ENCODE results near the gene TMEM223.

TMEM223 gene

GRCh38 chr11:62801071-62801470, 9.3 kb upstream of the TMEM223 start (continued):
- TF ChIP-seq ZBTB26 (tag by site-specific recombination; optimal IDR thresholded peaks at IDR 0.05) (no peak), ZNF354C (tag by site-specific recombination; IDR thresholded peaks at IDR 0.05; ENCODE audit: borderline replicate concordance, low read depth) (no peak), ZSCAN5A (tag by site-specific recombination; IDR thresholded peaks at IDR 0.05) (no peak), ZNF362 (tag by site-specific recombination; IDR thresholded peaks at IDR 0.05) (no peak), SALL2 (tag by site-specific recombination; IDR thresholded peaks at IDR 0.05; ENCODE audit: borderline replicate concordance) (no peak), ZXDB (tag by site-specific recombination; IDR thresholded peaks at IDR 0.05) (no peak), INSM2 (tag by site-specific recombination; IDR thresholded peaks at IDR 0.05) (no peak), ZNF391 (tag by site-specific recombination; IDR thresholded peaks at IDR 0.05; ENCODE audit: borderline replicate concordance, low read depth) (no peak)

GRCh38 chr11:62799486-62799885, 7.7 kb upstream of the TMEM223 start:
- no peaks in the 10 kb centered on the region for H3K9me3 ChIP-seq (ENCODE audit: control insufficient read depth, insufficient read depth, low read depth, low read length)
- TF ChIP-seq ZNF555 (tag by site-specific recombination; conservative IDR thresholded peaks at IDR 0.05) (no peak), ZBTB8A (tag by site-specific recombination; IDR thresholded peaks at IDR 0.05) (no peak), KLF17 (tag by site-specific recombination; IDR thresholded peaks at IDR 0.05) (no peak), ZNF155 (tag by site-specific recombination; IDR thresholded peaks at IDR 0.05) (no peak), ZNF148 (tag by site-specific recombination; IDR thresholded peaks at IDR 0.05; ENCODE audit: borderline replicate concordance) (no peak), ZNF549 (tag by site-specific recombination; IDR thresholded peaks at IDR 0.05) (no peak), ZNF223 (tag by site-specific recombination; IDR thresholded peaks at IDR 0.05) (no peak), ZNF169 (tag by site-specific recombination; IDR thresholded peaks at IDR 0.05) (no peak), WT1 (tag by site-specific recombination; IDR thresholded peaks at IDR 0.05) (no peak), ZNF518A (tag by site-specific recombination; conservative IDR thresholded peaks at IDR 0.05; ENCODE audit: low read depth) (no peak), ZNF366 (tag by site-specific recombination; conservative IDR thresholded peaks at IDR 0.05) (no peak), ZSCAN5A (tag by site-specific recombination; IDR thresholded peaks at IDR 0.05) (no peak)

More at GRCh38 chr11:62799486-62799885, 7.7 kb upstream of the TMEM223 start:
- CTCF ChIA-PET = interaction anchor here (1.0 kb wide), 1 partner anchor 10 kb away, joined by 3 read pairs; no protein-coding TSS in a partner anchor
- POLR2A ChIA-PET = interaction anchor here (1.1 to 2.0 kb wide), 3 partner anchors 11 to 42 kb away, joined by 3 to 9 read pairs (median 7); partner anchors contain the start of gene TMEM179B
- peaks cover 31 to 93% of the 10 kb centered on the region in 2 experiments for H3K36me3 ChIP-seq (ENCODE audit: control insufficient read depth in 2 of 2, insufficient read depth in 1 of 2, low read length in 2 of 2)
- no peak overlapping the region for H3K4me3 ChIP-seq (ENCODE audit: low read depth, low read length)
- no peaks in the 10 kb centered on the region for H3K4me1 ChIP-seq (ENCODE audit: control insufficient read depth, insufficient read depth, low read length)
- H3K27ac ChIP-seq (ENCODE audit: extremely low read depth, low read depth, low read length) = no peak overlapping the region
